ENCODE data around the gene SALL4.

GRCh38 chr20:51800060-51800871 is 2.1 kb downstream of the SALL4 start:
- no peak for TF ChIP-seq POLR2AphosphoS5 (IDR thresholded peaks at IDR 0.05; ENCODE audit: borderline replicate concordance, low read depth, low read length)
- TF ChIP-seq EZH2 (IDR thresholded peaks at IDR 0.05), result no peak

Data from SK-N-MC (cell line).